ENCODE results near the gene RBFOX1.

Gene RBFOX1

DNA sequence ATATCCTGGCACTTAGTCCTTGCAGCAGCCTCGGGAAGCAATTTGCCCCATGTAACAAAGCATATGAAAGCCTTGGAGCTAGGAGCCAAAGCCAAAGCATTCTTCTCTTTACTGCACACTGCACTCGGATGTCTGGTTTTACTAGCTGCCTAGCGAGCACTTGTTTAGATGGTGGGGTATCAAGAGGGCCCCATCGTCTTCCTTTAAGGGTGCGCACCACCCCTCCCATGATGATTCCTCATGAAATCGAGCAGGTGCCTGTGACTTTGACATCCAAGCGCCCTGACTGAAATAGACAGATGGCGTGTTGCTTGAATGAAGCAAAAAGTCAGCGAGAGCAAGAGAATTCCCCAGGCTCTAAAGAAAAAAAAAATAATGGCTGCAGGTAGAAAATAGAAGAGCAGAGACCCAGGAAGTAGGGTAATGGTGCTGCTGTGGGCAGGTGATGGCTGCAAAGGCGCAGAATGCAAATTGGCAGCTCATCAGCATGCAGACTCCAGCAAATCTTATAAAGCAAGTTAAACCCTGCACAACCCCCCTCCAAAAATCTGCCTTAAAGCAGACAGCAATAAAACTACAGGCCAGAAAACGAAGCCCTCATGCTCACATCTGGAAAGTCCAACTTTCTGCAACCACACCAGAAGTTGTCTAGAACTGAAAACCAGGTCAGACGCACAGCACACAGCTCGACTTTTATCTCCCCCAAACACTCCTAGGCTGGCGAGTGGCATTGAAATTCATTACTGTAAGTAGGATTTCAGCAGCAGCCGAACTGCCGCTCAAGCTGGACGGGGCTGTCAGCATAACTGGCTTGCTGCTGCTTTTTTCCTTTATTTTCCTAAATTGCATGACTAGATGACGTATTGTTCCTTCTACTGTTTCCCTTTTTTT, 384.3 kb downstream of the RBFOX1 start:
- DNase-seq = no peak

DNA sequence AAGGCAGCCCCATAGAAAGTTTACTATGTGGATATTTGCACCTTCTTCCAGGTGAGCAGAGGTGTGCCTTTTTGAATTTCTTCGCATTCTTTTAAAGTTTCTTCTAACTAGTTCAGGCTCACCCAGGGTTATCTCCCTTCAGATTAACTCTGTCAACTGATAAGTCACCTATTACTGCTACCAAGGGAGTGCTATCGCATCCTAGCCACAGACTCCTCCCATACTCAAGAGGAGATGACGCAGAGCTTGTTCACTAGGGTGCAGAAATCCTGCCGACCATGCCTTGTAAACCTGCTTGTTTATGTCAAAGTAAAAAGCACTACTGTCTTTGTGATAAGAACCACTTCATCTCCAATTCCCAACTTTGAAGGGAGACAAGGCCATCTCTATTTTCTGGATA, 390.1 kb downstream of the RBFOX1 start:
- DNase-seq = no peak

- no peak for DNase-seq
Measured at GRCh38 chr16:7731141-7731540, 398.5 kb downstream of the RBFOX1 start.

- no peak for DNase-seq
Measured at GRCh38 chr16:7736138-7736665, 403.6 kb downstream of the RBFOX1 start.

GRCh38 chr16:7742626-7743025, 410.0 kb downstream of the RBFOX1 start:
- DNase-seq = no peak

GRCh38 chr16:7744546-7745264, 412.1 kb downstream of the RBFOX1 start:
- DNase-seq = no peak

DNA sequence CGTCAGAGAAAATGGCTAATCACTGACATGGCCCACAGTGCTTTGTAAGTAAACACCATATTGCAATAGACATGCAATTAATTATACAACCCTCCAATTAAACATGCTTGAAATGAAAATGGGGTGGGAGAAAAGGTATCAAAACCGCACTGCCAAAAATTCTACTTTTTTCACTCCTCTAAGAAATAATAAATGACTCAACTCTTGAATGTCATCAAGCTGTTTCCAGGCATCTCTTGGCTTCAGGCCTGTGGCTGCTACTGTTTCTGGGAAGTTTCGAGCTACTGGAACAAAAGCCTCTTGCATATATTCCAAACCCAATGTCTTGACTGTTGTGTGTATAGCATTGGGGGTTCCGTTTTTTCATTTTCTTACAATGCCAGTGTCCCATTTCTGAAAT, 412.6 kb downstream of the RBFOX1 start:
- DNase-seq = no peak

DNA sequence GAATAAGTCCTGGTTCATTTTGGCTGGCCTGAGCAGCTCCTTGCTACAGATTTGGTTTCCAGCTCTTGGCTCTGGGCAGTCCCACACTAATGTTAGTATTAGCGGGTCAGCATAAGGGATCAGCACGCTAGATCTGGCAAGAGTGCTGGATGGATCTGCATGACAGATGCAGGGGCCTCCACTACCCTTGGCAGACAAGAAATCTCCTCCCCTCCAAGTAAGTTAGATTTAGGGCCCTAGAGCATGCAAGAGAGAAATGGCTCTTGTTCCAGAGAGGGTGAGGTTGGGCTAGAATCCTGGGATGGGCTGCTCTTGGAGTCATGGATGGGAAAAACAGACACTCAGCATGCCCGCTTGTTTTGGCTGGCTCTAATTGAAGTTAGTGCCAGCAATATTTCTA, 414.3 kb downstream of the RBFOX1 start:
- no peak for DNase-seq

DNA sequence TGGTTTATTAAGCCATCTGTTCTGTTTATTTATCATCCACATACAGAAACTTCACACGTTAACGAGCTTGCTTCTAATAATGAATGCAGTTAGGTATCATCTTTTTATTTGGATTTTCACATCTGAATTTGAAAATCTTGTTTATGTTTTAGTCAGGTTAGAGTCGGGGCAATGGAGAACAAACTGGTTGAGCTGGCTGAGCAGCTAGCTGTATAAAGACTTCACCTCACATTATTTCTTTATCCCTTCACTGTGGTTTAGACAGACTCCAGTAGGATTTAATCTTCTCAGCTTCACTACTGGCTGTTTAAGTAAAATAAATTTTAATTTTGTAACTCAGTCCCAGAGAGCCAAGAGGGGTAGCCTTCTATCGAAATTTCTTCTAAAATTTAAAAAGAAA, 415.9 kb downstream of the RBFOX1 start:
- no peak for DNase-seq

DNA sequence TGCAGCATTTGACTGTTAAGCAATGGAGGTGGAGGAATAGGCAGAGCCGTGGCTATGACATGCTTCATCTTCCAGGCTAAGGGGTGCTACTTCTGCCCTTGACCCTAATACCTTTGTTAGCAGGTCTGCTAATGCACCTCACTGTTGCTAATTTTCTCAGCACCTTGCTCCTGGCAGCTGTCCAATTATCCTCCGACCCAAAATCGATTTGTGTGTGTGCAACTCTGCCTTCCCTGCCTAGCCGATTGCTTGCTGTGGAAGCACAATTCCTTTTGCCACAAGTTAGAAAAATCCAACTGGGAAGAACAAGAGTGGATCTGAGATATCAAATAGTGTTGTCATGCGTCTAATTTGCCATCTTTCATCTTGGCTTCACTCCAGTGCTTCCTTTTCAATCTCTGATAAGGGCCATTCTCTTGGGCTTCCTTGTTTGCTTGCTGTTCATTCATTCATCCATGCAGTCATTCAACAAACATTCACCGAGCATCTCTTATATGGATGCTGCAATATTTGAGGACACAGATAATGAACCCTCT, 422.8 kb downstream of the RBFOX1 start:
- no peak for DNase-seq
